HCT116 (cell line): ENCODE measurements around the gene GMPR2. TPM values are rescaled to one million over a fixed set of nuclear protein-coding genes. Genes with fewer than 3 reads are reported as not detected.

Source experiments
- ATAC-seq: fragments of 200-7000 bp; cut with Tn5 transposase; 2 replicates; pipeline ENCODE4 v1.9.1; 2020; ENCODE audit warnings: mild to moderate bottlenecking, moderate library complexity
- BruUV-seq: library from RNA; stranded (reverse); fragments of 400-500 nt; replicated peaks from 2 replicates; lab custom pipeline; 2021; lab: Mats Ljungman, UMichigan
- CTCF ChIA-PET: fragments of 300-600 bp; sonication (Branson Sonifier 250); formaldehyde crosslinking; loops from one replicate; lab custom pipeline; 2021; ENCODE audit warnings: antibody characterized with exemption; lab: Charles Lee
- POLR2A ChIA-PET: fragments of 300-600, 350-600 bp; sonication (Branson Sonifier 250); formaldehyde crosslinking; loops from one replicate; lab custom pipeline; 2021; ENCODE audit warnings: antibody characterized with exemption; lab: Charles Lee
- RAD21 ChIA-PET, 2 experiments: fragments of 300-600 bp; sonication (Branson Sonifier 250); formaldehyde crosslinking; loops; one replicate each; lab custom pipeline; 2023; ENCODE audit warnings: low total read pairs in 2 of 2; ENCODE audit not compliant: uncharacterized antibody in 2 of 2, unreplicated experiment in 2 of 2, low non-redundant PET in 1 of 2; lab: Charles Lee
- DNase-seq: peaks from one replicate; pipeline ENCODE4 v3.0.0-alpha.2; 2010; ENCODE audit warnings: low read depth, low spot score
- H2AFZ ChIP-seq: fragments of 200-600 bp; shearing (Covaris generic), sonication (generic); 2 replicates; pipeline ENCODE4 v1.6.1; 2017; ENCODE audit warnings: low read depth, mixed run types, mixed read lengths, antibody characterized with exemption, low read length; ENCODE audit not compliant: poor library complexity, severe bottlenecking
- H3K27ac ChIP-seq: 2 replicates; pipeline ENCODE4 v1.5.1; 2012; ENCODE audit warnings: low read depth, low read length
- H3K27me3 ChIP-seq: fragments of 200-600 bp; sonication (generic); 2 replicates; pipeline ENCODE4 v1.6.1; 2016; ENCODE audit warnings: mixed run types, low read length, mixed read lengths; ENCODE audit not compliant: insufficient read depth
- H3K36me3 ChIP-seq, 2 experiments: fragments of 200-500 bp in 1 of 2; fragments of 200-600 bp in 1 of 2; sonication (Bioruptor generic) in 1 of 2; sonication (generic) in 1 of 2; 2 replicates each; pipeline versions ENCODE4 v1.5.1 to v1.6.1; 2014 to 2016; ENCODE audit warnings: low read length in 2 of 2, inconsistent platforms in 1 of 2, mixed read lengths in 1 of 2, mixed run types in 1 of 2; ENCODE audit not compliant: insufficient read depth in 2 of 2, control insufficient read depth in 1 of 2
- H3K4me1 ChIP-seq, 2 experiments: fragments of 200-600 bp in 1 of 2; sonication (generic) in 1 of 2; 2 replicates each; pipeline versions ENCODE4 v1.5.1 to v1.6.1; 2012 to 2017; ENCODE audit warnings: low read length in 2 of 2, inconsistent platforms in 1 of 2, mild to moderate bottlenecking in 1 of 2, mixed read lengths in 1 of 2, mixed run types in 1 of 2, moderate library complexity in 1 of 2; ENCODE audit not compliant: insufficient read depth in 2 of 2, control insufficient read depth in 1 of 2
- H3K4me2 ChIP-seq: fragments of 200-600 bp; sonication (generic); 2 replicates; pipeline ENCODE4 v1.6.1; 2017; ENCODE audit warnings: mixed run types, low read length, mixed read lengths
- H3K4me3 ChIP-seq, 2 experiments: fragments of 200-600 bp in 1 of 2; sonication (generic) in 1 of 2; replicated peaks in 1 of 2; 2 replicates each; pipeline ENCODE4 v1.5.1; 2011 to 2016; ENCODE audit warnings: low read length in 2 of 2, control low read depth in 1 of 2, low read depth in 1 of 2, mild to moderate bottlenecking in 1 of 2, mixed read lengths in 1 of 2, mixed run types in 1 of 2
- H3K79me2 ChIP-seq: fragments of 200-600 bp; sonication (generic); 2 replicates; pipeline ENCODE4 v1.6.1; 2017; ENCODE audit warnings: mild to moderate bottlenecking, mixed run types, low read length, moderate library complexity, mixed read lengths; ENCODE audit not compliant: insufficient read depth
- H3K9ac ChIP-seq: fragments of 200-600 bp; sonication (generic); 2 replicates; pipeline ENCODE4 v1.6.1; 2016; ENCODE audit warnings: low read length, mixed read lengths
- H3K9me2 ChIP-seq: fragments of 200-600 bp; sonication (generic), shearing (Covaris generic); 2 replicates; pipeline ENCODE4 v1.6.1; 2017; ENCODE audit warnings: mixed run types, mild to moderate bottlenecking, moderate library complexity; ENCODE audit not compliant: insufficient read depth
- H3K9me3 ChIP-seq, 2 experiments: fragments of 200-500 bp in 1 of 2; fragments of 200-600 bp in 1 of 2; sonication (Bioruptor generic) in 1 of 2; sonication (generic) in 1 of 2; 2 replicates each; pipeline ENCODE4 v1.6.1; 2014 to 2017; ENCODE audit warnings: low read length in 2 of 2, mixed read lengths in 2 of 2, inconsistent platforms in 1 of 2, low read depth in 1 of 2, mild to moderate bottlenecking in 1 of 2, mixed run types in 1 of 2, moderate library complexity in 1 of 2; ENCODE audit not compliant: control insufficient read depth in 1 of 2, insufficient read depth in 1 of 2
- H4K20me1 ChIP-seq: fragments of 200-600 bp; sonication (generic), shearing (Covaris generic); 2 replicates; pipeline ENCODE4 v1.6.1; 2017; ENCODE audit warnings: mixed run types, mild to moderate bottlenecking, moderate library complexity; ENCODE audit not compliant: insufficient read depth
- ATF3 ChIP-seq: IDR thresholded peaks from 2 replicates; pipeline ENCODE4 v1.6.1; 2012
- CBX3 ChIP-seq: IDR thresholded peaks from 2 replicates; pipeline ENCODE4 v1.6.1; 2012; ENCODE audit warnings: low read depth
- CEBPB ChIP-seq: IDR thresholded peaks from 2 replicates; pipeline ENCODE4 v1.6.1; 2012; ENCODE audit warnings: low read depth
- EGR1 ChIP-seq: IDR thresholded peaks from 2 replicates; pipeline ENCODE4 v1.6.1; 2012; ENCODE audit warnings: low read depth
- ELF1 ChIP-seq: IDR thresholded peaks from 2 replicates; pipeline ENCODE4 v1.6.1; 2012; ENCODE audit warnings: low read depth, borderline replicate concordance
- EZH2 ChIP-seq: fragments of 200-600 bp; sonication (generic); IDR thresholded peaks from 2 replicates; pipeline ENCODE4 v1.6.1; 2017; ENCODE audit warnings: antibody characterized with exemption, mixed run types
- JUND ChIP-seq: IDR thresholded peaks from 2 replicates; pipeline ENCODE4 v1.6.1; 2012
- POLR2A ChIP-seq: IDR thresholded peaks from 2 replicates; pipeline ENCODE4 v1.7.0; 2011; ENCODE audit warnings: borderline replicate concordance; ENCODE audit not compliant: insufficient read depth, insufficient read length; ENCODE audit errors: extremely low read depth
- POLR2AphosphoS5 ChIP-seq: IDR thresholded peaks from 2 replicates; pipeline ENCODE4 v1.6.1; 2011; ENCODE audit warnings: mild to moderate bottlenecking, low read depth, low read length, moderate library complexity
- RAD21 ChIP-seq: IDR thresholded peaks from 2 replicates; pipeline ENCODE4 v1.6.1; 2012; ENCODE audit warnings: low read depth, mild to moderate bottlenecking
- REST ChIP-seq: IDR thresholded peaks from 2 replicates; pipeline ENCODE4 v1.6.1; 2012; ENCODE audit warnings: low read depth
- SIN3A ChIP-seq: IDR thresholded peaks from 2 replicates; pipeline ENCODE4 v1.6.1; 2012; ENCODE audit warnings: low read depth
- SP1 ChIP-seq: IDR thresholded peaks from 2 replicates; pipeline ENCODE4 v1.6.1; 2012; ENCODE audit warnings: low read depth
- SRF ChIP-seq: IDR thresholded peaks from 2 replicates; pipeline ENCODE4 v1.6.1; 2012; ENCODE audit warnings: low read depth
- TCF7L2 ChIP-seq: IDR thresholded peaks from 2 replicates; pipeline ENCODE4 v1.7.0; 2011; ENCODE audit warnings: borderline replicate concordance, inconsistent platforms; ENCODE audit not compliant: insufficient read depth, insufficient read length; ENCODE audit errors: extremely low read depth
- YY1 ChIP-seq: IDR thresholded peaks from 2 replicates; pipeline ENCODE4 v1.6.1; 2011; ENCODE audit warnings: low read length, low read depth, moderate library complexity, mild to moderate bottlenecking; ENCODE audit not compliant: insufficient replicate concordance; ENCODE audit errors: extremely low read depth
- ZNF274 ChIP-seq: fragments of 200-500 bp; sonication (Bioruptor generic); IDR thresholded peaks from 2 replicates; pipeline ENCODE4 v1.6.1; 2014; ENCODE audit warnings: mild to moderate bottlenecking, low read depth, low read length, inconsistent platforms
- intact Hi-C: fragments of 100-400 bp; cut with micrococcal nuclease; formaldehyde crosslinking; loops from 2 replicates; pipeline ENCODE4 v1.10.0; 2022
- total RNA-seq: library from RNA; stranded (reverse); gene quantifications from one replicate; pipeline ENCODE4 v1.2.1, GENCODE V29; 2021; ENCODE audit not compliant: unreplicated experiment
- TF ChIP-seq, protein P1 (sequence below): IDR thresholded peaks from 2 replicates; pipeline ENCODE4 v1.6.1; 2012
- TF ChIP-seq, protein P2 (sequence below), 3 experiments: fragments of 200-600 bp in 1 of 3; sonication (generic) in 1 of 3; IDR thresholded peaks in 2 of 3; conservative IDR thresholded peaks in 1 of 3; 2 replicates each; pipeline ENCODE4 v1.5.1; 2012 to 2017; ENCODE audit warnings: low read depth in 2 of 3, low read length in 2 of 3, antibody characterized with exemption in 1 of 3, borderline replicate concordance in 1 of 3, control low read depth in 1 of 3, mild to moderate bottlenecking in 1 of 3, mixed read lengths in 1 of 3, mixed run types in 1 of 3, moderate library complexity in 1 of 3; ENCODE audit not compliant: insufficient read depth in 1 of 3
- TF ChIP-seq, protein P3 (sequence below): IDR thresholded peaks from 2 replicates; pipeline ENCODE4 v1.6.1; 2011; ENCODE audit warnings: mild to moderate bottlenecking, low read length, moderate library complexity; ENCODE audit not compliant: insufficient replicate concordance; ENCODE audit errors: extremely low read depth

The GMPR2 gene
- total RNA-seq, 1 experiment from 2014 or later: 66.9 TPM

DNA sequence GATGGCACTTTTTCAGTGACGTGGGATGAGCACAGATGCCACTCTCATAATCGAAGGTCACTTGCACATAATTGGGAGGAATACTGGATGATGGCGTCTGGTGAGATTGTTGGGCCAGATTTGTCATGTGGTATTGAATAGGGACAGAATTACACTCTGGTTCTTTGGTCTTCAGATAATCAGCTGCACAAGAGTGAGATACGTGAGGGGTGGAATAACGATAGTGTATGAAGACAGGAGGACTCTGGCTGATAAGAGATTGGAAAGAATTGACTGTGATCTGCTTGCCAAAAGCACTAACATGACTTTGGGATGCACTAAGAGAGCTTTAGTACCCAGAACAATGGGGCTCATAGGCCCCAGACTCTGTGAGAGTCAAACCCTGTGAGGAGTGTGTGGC lies 45.7 kb downstream of the GMPR2 start:
- no peaks in the 10 kb centered on the region for H3K79me2 ChIP-seq
- ATAC-seq: no peak
- CTCF ChIA-PET: interaction anchor here (1.3 kb wide), 1 partner anchor 31 kb away, joined by 3 read pairs; no protein-coding TSS in a partner anchor
- H3K27me3 ChIP-seq: no peaks in the 10 kb centered on the region
- RAD21 ChIA-PET: no interaction called here
- no peak overlapping the region for H2AFZ ChIP-seq
- H3K36me3 ChIP-seq: no peaks in the 10 kb centered on the region
- intact Hi-C loops: no loop called here
- no peaks in the 10 kb centered on the region for H4K20me1 ChIP-seq
- TF ChIP-seq CBX3: no peak
- no peak for TF ChIP-seq TCF7L2
- no peak for TF ChIP-seq YY1
- no peak for TF ChIP-seq SP1
- no peak for TF ChIP-seq SIN3A
- no peak for TF ChIP-seq ZNF274
- no peak for TF ChIP-seq POLR2AphosphoS5
- TF ChIP-seq CEBPB: no peak
- no peak for TF ChIP-seq REST
- TF ChIP-seq JUND: no peak
- TF ChIP-seq RAD21: no peak
- TF ChIP-seq, protein P1, sequence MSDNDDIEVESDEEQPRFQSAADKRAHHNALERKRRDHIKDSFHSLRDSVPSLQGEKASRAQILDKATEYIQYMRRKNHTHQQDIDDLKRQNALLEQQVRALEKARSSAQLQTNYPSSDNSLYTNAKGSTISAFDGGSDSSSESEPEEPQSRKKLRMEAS: no peak
- TF ChIP-seq ATF3: no peak
- TF ChIP-seq, protein P2, sequence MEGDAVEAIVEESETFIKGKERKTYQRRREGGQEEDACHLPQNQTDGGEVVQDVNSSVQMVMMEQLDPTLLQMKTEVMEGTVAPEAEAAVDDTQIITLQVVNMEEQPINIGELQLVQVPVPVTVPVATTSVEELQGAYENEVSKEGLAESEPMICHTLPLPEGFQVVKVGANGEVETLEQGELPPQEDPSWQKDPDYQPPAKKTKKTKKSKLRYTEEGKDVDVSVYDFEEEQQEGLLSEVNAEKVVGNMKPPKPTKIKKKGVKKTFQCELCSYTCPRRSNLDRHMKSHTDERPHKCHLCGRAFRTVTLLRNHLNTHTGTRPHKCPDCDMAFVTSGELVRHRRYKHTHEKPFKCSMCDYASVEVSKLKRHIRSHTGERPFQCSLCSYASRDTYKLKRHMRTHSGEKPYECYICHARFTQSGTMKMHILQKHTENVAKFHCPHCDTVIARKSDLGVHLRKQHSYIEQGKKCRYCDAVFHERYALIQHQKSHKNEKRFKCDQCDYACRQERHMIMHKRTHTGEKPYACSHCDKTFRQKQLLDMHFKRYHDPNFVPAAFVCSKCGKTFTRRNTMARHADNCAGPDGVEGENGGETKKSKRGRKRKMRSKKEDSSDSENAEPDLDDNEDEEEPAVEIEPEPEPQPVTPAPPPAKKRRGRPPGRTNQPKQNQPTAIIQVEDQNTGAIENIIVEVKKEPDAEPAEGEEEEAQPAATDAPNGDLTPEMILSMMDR (IDR thresholded peaks at IDR 0.05 in 2 of 3, conservative IDR thresholded peaks at IDR 0.05 in 1 of 3; ENCODE audit: borderline replicate concordance in 1 of 3, insufficient read depth in 1 of 3, low read depth in 2 of 3, low read length in 2 of 3): no peak
- TF ChIP-seq, protein P3, sequence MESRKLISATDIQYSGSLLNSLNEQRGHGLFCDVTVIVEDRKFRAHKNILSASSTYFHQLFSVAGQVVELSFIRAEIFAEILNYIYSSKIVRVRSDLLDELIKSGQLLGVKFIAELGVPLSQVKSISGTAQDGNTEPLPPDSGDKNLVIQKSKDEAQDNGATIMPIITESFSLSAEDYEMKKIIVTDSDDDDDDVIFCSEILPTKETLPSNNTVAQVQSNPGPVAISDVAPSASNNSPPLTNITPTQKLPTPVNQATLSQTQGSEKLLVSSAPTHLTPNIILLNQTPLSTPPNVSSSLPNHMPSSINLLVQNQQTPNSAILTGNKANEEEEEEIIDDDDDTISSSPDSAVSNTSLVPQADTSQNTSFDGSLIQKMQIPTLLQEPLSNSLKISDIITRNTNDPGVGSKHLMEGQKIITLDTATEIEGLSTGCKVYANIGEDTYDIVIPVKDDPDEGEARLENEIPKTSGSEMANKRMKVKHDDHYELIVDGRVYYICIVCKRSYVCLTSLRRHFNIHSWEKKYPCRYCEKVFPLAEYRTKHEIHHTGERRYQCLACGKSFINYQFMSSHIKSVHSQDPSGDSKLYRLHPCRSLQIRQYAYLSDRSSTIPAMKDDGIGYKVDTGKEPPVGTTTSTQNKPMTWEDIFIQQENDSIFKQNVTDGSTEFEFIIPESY: no peak
- no peak for TF ChIP-seq ELF1
- TF ChIP-seq EGR1: no peak
- no peak for TF ChIP-seq SRF
- no peak for TF ChIP-seq POLR2A
- TF ChIP-seq EZH2: no peak
- TF ChIP-seq, all 23 proteins: peak for 0
- no peak overlapping the region for H3K9ac ChIP-seq
- no peak for DNase-seq
- no peaks in the 10 kb centered on the region for H3K9me2 ChIP-seq
- H3K4me1 ChIP-seq: peaks cover 4% of the 10 kb centered on the region in 2 experiments; a peak in 1 of 4 replicates
- H3K4me3 ChIP-seq: no peak overlapping the region
- no peak overlapping the region for H3K4me2 ChIP-seq
- POLR2A ChIA-PET: no interaction called here
- no peak overlapping the region for H3K27ac ChIP-seq
- H3K9me3 ChIP-seq: no peaks in the 10 kb centered on the region
- BruUV-seq: no TSS peak
